GM21737 (cell line): ENCODE results near the gene NBAS.
A peak's percentile ranks its signal among the peaks of the same experiment; 100 is the strongest.

Source experiments
- ATAC-seq: cut with Tn5 transposase; IDR thresholded peaks from one replicate; pipeline ENCODE4 v1.9.1; 2021; ENCODE audit warnings: mild to moderate bottlenecking, moderate library complexity; ENCODE audit not compliant: unreplicated experiment

NBAS gene

DNA sequence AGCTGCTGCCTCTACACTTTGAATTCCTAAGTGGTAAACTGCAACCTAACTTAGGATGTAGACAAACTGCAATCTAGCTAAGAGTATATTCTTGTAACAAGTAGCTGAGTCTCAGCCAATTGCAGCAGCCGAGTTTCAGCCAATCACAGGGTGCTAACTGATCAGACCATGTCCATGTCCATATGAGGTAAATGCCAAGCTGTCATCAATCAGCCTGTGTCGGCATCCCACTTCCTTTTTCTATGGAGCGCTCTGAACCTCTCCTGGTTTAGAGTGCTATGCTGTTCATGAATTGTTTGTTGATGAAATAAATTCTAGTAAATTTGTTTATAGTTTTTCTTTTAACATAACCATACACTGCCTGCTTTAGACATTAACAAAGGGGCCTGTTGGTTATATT lies 408.8 kb downstream of the NBAS start:
- no peak for ATAC-seq

DNA sequence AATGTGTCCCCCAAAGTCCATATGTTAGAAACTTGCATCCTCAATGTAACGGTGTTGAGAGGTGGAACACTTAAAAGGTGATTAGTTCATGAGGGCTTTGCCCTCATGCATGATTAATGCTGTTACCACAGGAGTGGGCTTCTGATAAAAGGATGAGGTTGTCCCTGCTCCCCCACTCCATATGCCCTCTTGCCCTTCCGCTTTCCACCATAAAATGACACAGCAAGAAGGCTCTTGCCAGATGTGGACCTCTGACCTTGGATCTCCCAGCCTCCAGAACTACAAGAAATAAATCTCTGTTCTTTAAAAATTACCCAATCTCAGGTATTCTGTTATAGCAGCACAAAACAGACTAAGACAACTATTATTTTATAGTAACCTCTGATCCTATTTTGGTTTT lies 412.1 kb downstream of the NBAS start:
- no peak for ATAC-seq

DNA sequence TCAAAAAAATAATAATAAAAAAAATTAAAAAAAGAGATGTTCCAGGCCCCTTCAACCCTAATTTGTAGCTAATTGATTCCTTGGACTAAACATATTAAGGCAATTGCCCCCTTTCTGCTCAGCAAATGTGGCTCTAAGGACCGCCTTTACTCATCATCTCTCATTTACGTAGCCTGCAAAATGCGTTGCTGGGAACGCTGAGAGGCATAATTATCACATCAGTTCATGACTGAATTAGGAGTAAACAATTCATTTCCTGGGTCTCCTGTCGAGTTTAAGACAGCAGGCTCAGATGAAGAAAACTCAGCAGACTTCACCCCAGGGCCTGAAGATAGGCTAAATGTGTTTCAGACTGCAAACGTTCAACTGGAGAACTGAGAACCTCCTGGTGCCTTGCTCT lies 413.5 kb downstream of the NBAS start:
- ATAC-seq = no peak

DNA sequence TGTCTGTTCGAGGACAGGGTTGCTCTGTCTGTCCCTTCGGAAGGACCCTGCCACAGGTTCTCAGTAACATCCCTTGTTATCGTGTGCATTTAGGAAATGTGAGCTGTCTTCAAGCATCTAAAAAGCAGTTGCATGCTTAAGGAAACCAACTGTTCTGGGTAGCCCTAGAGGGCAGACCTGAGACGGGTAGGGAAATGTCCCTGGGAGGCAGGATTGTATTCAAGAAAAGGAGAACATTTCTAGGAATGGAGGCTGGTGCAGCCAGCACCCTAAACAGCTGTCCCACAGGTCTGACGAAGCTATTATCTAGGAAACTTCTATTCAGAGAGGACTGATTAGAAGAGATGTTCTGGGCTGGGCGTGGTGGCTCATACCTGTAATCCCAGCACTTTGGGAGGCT lies 414.2 kb downstream of the NBAS start:
- ATAC-seq = no peak

DNA sequence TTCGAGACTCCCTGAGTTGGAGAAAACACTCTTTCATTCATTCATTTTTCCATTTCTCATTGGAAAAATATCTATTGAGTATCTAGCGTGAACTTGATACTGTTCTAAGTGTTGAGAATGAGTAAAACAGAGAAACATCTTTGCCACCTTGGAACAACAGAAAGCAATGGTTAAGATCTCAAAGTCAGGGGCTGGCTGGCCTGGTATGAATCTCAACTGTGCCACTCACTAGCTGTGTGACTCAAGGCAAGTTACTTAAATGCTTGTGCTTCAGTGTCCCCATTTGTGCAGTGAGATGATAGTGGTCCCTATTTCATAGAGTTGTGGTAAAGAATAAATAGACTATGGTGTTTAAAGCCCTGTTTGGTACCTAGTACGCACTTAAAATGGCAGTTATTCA lies 415.2 kb downstream of the NBAS start:
- ATAC-seq = no peak

DNA sequence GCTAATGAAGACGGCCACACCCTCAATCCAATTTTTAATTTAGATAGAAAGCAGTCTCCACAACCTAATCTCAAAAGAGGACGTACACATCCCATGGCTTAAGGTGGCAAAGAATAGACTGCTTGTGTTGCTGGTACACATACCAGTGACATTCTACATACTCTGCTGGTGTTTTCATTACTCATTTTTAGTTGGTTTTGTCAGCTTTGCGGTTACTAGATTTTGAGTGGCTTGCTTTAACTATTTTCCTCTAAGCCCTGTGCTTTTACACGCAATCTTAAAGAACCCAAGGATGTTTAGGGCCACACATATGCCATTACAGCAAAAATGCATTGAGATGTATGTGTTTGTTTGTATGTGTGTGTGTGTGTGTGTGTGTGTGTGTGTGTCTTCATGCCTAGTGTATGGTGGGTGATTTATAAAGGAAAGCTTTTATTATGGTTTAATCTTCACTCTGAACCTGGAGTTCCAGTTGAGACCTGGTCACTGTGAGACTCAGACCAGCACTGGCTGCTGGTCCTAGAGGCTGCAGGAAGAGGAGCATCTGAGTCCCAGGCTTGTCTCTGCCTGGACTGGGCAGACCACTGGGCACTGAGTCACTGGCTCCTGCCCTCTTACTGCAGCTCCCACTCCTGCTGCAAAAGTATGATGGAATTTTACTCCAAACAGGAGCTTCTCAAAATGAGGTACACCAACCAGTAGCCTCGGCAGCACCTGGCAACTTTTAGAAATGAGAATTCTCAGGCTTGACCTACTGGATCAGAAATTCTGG lies 415.9 kb downstream of the NBAS start:
- no peak for ATAC-seq

DNA sequence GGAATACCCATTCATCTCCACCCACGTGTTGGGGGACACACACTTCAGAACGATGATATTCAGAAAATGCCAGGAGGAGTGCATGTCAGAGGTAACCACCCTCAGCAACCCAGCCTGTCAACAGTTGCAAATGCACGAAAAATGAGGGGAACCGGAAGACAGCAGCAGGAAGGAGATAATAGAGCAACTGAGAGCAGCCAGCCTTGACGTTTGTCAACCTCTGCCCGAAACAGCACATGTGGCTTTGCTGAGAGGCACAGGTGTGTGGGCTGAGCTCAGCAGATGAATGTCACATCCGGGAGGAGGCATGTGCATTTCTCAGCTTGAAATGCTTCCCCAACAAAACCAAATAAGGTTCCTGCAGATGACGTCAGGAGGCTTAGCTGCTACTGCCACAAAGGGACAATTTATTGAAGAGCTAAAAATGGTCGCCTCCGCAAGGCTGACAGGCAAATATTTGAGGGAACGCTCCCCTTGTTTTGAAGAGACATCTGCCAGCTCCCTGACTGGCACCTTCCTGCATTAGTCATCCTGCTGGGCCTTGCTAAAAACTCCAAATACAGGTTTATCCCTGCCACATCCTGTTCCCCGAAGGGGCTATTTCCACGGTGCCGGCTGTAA lies 419.0 kb downstream of the NBAS start:
- peak; percentile 100 for ATAC-seq

DNA sequence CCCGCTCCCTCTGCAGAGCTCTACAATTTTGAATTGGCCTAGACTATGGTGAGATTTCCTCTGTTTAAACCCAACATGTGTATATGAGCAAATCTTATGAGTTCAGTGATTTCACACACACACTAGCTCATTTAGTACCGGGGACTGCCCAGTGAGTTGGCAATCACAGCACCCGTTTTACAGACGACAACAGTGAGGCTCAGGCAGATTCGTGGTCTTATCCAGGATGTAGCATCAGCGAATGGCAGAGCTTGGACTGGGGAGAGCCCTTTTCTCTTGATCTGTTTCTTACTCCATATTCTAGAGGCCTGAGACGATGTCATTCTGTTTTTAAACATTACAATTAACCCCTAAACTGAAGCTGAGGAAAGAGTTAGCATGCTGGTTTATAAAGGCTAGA lies 419.9 kb downstream of the NBAS start:
- no peak for ATAC-seq

DNA sequence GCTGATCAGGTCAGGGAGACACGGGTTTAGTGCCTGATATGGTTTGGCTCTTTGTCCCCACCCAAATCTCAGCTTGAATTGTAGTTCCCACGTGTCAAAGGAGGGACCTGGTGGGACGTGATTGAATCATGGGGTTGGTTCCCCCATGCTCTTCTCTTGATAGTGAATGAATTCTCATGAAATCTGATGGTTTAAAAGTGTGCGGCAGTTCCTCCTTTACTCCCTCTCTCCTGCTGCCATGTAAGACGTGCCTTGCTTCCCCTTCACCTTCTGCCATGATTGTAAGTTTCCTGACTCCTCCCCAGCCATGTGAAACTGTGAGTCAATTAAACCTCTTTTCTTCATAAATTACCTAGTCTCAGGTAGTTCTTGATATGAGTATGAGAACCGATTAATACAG lies 424.5 kb downstream of the NBAS start:
- no peak for ATAC-seq

DNA sequence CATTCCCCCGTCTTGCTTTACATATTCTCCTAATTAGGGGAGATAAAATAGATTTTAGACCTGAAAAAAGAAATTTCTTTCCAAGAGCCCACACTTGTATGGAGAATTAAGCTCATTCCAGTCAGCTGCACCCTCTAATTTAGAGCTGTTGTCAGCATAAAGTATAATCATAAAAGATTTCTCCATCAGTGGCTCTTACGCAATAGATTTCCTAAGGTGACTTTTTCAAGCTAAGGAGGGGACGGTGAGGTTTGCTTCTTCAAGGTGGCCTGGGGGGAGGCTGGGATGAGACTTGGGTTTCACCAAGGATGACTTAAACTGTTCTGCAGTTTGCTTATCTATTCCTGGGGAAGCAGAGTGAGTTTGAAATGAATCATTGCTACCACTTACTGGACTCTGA lies 426.2 kb downstream of the NBAS start:
- no peak for ATAC-seq

DNA sequence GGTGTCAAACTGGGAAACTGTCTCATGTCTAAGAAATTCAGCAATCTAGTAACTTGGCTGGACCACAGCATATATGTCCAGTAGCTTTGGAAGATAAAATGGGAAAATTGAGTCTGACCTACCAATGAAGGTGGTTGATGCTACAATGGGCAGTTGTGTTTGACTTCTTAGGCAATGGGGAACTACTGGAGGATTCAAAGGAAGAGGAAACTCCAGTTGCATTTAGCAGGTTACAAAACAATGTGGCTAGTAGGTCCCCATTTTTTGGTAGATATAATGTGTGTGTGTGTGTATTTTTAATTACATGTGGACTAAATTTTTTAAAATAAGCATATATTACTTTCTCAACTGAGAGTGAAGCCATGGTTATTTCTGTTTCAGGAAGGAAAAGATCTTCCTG lies 427.7 kb downstream of the NBAS start:
- no peak for ATAC-seq

DNA sequence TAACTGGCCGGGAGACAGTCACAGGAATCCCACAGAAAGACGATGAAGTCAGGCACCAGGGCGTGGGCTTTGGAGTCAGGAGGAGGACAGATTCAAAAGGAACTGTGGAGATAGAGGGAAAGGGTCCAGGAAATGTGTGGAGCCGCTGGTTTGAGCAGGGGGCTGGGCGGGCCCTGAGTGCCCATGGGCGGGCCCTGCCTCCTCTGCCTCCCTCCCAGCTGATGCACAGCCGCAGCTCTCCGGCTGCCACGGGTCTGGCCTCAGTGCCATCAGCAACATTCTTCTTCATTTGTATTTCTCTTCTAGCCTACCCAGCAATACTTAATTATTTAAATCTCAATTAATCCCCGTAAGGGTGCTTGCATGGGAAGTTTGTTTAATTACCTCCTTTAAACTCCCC lies 432.3 kb downstream of the NBAS start:
- ATAC-seq = no peak

DNA sequence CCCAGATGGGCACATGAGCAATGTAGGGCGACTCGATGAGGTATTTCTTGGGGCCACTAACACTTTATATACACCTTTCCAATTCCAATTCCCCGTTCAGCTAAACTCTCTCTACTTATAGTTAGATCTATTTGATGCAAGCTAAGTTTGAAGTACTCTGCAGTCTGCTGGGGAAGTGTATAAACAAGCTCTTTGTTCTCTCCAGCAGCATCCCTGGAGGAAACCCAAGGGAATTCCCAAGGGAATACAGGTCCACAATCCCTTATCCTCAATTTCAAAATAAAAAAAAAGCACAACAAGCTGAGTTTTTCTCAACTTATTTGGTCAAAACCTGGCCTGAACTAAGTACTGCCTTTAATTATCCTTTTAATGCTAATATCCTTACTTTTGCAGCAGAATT lies 433.3 kb downstream of the NBAS start:
- ATAC-seq = no peak

DNA sequence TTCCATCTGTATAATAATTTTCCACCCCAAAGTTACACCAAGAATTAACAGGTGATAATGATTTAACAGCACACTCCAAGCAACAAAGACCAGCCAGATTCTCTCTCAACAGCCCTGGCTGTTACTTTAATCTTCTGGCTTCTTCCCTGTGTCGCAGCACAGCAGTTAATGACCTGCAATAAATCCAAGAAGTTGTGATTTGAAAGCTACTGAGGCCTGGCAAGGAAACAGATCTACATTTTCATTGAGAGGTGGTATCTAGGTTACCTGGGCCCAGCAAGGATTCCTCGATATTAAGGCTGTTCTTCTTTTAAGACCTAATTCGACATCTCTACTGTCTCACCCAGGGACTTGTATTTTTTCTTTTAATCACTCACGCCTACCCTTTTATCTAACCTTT lies 433.8 kb downstream of the NBAS start:
- no peak for ATAC-seq

DNA sequence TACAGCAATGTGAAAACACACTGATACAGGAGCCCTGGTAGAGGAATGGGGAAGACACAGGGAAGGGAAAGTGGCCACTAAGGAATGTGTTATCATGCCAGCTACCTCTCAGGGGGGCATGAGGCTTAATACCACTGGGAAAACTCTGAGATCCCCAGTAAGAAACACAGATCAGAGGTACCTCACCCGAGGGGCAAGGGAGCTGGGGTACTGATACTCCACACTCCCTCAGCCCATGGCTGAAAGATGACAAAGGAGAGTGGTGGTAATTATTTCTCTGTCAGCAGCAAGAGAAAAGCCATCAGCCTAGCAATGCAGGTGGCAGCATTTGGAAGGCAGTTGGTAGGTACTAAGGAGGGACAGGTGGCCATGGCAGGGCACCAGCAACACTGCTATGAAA lies 434.8 kb downstream of the NBAS start:
- no peak for ATAC-seq

DNA sequence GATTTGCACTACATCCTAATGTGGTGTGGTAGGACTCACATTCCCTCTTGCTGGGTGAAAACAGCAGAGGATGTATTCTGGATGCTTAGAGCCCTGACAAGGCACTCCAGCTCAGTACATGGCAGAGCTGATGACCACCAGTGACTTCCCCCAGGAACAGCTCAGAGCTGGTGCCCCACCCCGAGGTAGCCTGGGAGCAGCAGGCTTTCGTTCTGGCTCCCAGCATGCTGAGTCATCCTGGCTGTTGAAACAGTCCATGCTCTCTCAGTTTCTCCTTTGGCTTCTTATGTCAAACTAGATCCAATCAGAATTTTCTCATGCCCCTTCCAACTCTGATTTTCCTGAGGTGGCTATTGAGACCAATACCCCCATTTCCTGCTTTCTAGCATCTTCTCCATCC lies 438.2 kb downstream of the NBAS start:
- no peak for ATAC-seq

DNA sequence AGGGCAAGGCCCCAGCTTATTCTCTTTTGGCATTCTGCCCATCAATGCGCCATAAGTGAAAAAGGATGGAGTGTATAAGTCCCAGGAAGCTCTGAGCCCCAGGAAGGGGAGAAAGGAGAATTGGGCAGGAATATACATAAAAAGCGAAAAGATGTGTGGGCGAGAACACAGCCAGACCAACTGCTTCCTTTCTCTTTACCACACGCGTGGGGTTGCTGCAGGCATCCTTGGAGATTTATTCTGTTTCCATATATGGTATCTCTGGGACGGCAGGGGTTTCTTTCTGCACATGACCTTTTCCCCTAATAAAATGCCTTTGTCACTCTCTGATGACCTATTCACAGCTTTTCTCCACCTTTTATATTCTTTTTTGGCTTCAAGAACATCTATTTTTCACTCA lies 440.5 kb downstream of the NBAS start:
- ATAC-seq = no peak

DNA sequence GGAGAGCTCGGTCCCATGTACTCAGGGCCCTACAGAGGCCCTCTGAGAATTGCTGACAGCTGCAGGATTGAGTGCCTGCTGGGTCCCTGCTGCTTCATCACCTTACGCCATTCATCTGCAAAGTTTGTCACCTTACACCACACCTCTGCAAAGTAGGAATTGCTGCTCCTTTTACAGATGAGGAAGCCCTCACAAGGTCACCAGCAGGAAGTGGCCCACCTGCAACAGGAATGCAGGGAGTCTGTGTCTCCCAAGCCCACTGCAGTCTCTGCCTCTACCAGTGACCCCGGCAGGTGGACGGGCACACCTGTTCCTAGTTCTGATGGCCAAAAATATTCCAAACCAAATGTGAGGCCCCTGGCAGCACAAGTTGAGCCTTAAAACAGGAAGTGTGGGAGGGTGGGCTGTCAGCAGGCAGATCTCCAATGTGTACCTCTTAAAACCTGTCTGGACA lies 441.4 kb downstream of the NBAS start:
- ATAC-seq = no peak

DNA sequence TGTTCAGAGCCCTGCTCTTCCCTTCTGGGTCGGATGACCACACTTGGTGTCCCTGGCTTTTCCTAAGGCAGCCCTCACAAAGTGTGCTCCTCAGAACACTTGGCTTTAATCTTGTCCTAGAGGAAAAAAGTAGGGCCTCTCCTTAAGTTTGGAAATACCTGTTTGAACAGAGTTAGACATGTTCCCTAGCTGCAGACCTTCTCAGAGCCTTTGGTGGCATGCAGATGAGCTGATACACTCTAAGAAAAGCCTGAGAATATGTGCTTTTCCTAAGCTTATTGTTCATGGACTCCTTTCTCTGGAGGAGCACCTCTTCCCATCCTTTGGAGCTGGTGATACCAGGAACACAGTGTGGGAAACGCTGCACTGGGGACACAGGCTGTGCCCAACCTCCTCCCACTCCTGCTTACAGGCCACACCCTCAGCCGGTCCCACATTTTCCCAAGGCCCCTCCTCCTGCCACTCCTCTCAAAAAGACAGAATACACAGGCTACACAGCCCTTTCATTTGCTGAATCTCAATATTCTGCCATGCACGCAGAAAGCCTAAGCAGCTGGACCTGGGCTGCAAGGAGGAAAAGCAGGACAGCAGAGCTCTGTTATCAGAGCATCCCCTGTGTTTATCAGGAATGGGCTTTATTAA lies 443.6 kb downstream of the NBAS start:
- no peak for ATAC-seq
